Testis (tissue), 2 donors: ENCODE results near the gene PGP.

Source experiments
- CTCF ChIP-seq, 3 experiments: fragments of 450-650 bp in 2 of 3; fragments of 200-600 bp in 1 of 3; sonication (generic) in 1 of 3; IDR thresholded peaks; one replicate each; pipeline ENCODE4 v1.5.1; 2016 to 2019; ENCODE audit warnings: antibody characterized with exemption in 3 of 3, mild to moderate bottlenecking in 2 of 3, moderate library complexity in 1 of 3
- POLR2A ChIP-seq: fragments of 450-650 bp; IDR thresholded peaks from one replicate; pipeline ENCODE4 v1.6.1; 2017; ENCODE audit warnings: antibody characterized with exemption, mild to moderate bottlenecking, moderate library complexity

- TF ChIP-seq CTCF (IDR thresholded peaks at IDR 0.05) (no peak), POLR2A (no peak)
These were observed 14.3 kb downstream of the PGP start for GRCh38 chr16:2200313-2200712.
